IMR-90 (cell line): ENCODE data around the gene FBXL16. TPM values are rescaled to one million over a fixed set of nuclear protein-coding genes. Genes with fewer than 3 reads are reported as not detected.
"Not testable (repeated sequence)": the region's sequence is repeated elsewhere in the genome, so short reads cannot be mapped to it uniquely, and the experiment has no call there.

Source experiments
- ATAC-seq: fragments of 200-7000 bp; cut with Tn5 transposase; 2 replicates; pipeline ENCODE4 v1.9.1; 2020; ENCODE audit warnings: low read depth, mild to moderate bottlenecking, moderate library complexity
- BruUV-seq: library from RNA; stranded (reverse); fragments of 400-500 nt; replicated peaks from 2 replicates; lab custom pipeline; 2021; lab: Mats Ljungman, UMichigan
- CTCF ChIA-PET: fragments of 300-600 bp; formaldehyde crosslinking; extraction: SDS; loops from one replicate; lab custom pipeline; 2021; ENCODE audit warnings: antibody characterized with exemption; lab: Yijun Ruan, JAX
- POLR2A ChIA-PET: fragments of 300-600 bp; sonication (Branson Sonifier 250); formaldehyde crosslinking; loops from one replicate; lab custom pipeline; 2022; ENCODE audit warnings: antibody characterized with exemption; ENCODE audit not compliant: unreplicated experiment; lab: Charles Lee
- DNase-seq: peaks from one replicate; pipeline ENCODE4 v3.0.0; 2013
- H2AFZ ChIP-seq: replicated peaks from 2 replicates; pipeline ENCODE3; 2013; ENCODE audit warnings: low read length, mild to moderate bottlenecking; ENCODE audit not compliant: poor library complexity
- H2AK5ac ChIP-seq: 2 replicates; pipeline ENCODE4 v1.6.1; 2013; ENCODE audit warnings: low read depth, low read length, inconsistent platforms
- H2AK9ac ChIP-seq: replicated peaks from 2 replicates; pipeline ENCODE3; 2013; ENCODE audit warnings: mild to moderate bottlenecking, low read depth, low read length, moderate library complexity; ENCODE audit not compliant: poor library complexity
- H2BK120ac ChIP-seq: 2 replicates; pipeline ENCODE4 v1.6.1; 2013; ENCODE audit warnings: low read depth, low read length, inconsistent platforms
- H2BK15ac ChIP-seq: 3 replicates; pipeline ENCODE4 v1.6.1; 2013; ENCODE audit warnings: low read depth, low read length, inconsistent platforms
- H2BK20ac ChIP-seq: 2 replicates; pipeline ENCODE4 v1.6.1; 2013; ENCODE audit warnings: low read depth, mild to moderate bottlenecking, inconsistent platforms, low read length, moderate library complexity
- H2BK5ac ChIP-seq: 2 replicates; pipeline ENCODE4 v1.6.1; 2013; ENCODE audit warnings: mild to moderate bottlenecking, low read depth, low read length, inconsistent platforms; ENCODE audit not compliant: poor library complexity, severe bottlenecking
- H3K14ac ChIP-seq: replicated peaks from 2 replicates; pipeline ENCODE4 v1.6.1; 2013; ENCODE audit warnings: low read depth, low read length, inconsistent platforms
- H3K18ac ChIP-seq: 2 replicates; pipeline ENCODE4 v1.6.1; 2013; ENCODE audit warnings: low read depth, low read length, control low read depth
- H3K23ac ChIP-seq: 2 replicates; pipeline ENCODE4 v1.6.1; 2013; ENCODE audit warnings: low read depth, low read length, inconsistent platforms
- H3K27ac ChIP-seq: 2 replicates; pipeline ENCODE4 v1.5.1; 2013; ENCODE audit warnings: mild to moderate bottlenecking, control low read depth, low read length; ENCODE audit not compliant: insufficient read depth
- H3K27me3 ChIP-seq: 2 replicates; pipeline ENCODE4 v1.6.1; 2013; ENCODE audit warnings: low read length; ENCODE audit not compliant: control insufficient read depth, insufficient read depth
- H3K36me3 ChIP-seq: 2 replicates; pipeline ENCODE4 v1.6.1; 2013; ENCODE audit warnings: low read length, mixed read lengths; ENCODE audit not compliant: control insufficient read depth, insufficient read depth
- H3K4ac ChIP-seq: 2 replicates; pipeline ENCODE4 v1.6.1; 2013; ENCODE audit warnings: low read depth, low read length, inconsistent platforms
- H3K4me1 ChIP-seq: 2 replicates; pipeline ENCODE4 v1.6.1; 2013; ENCODE audit warnings: low read length, mixed read lengths; ENCODE audit not compliant: control insufficient read depth, insufficient read depth
- H3K4me2 ChIP-seq: 2 replicates; pipeline ENCODE4 v1.6.1; 2013; ENCODE audit warnings: low read depth, mild to moderate bottlenecking, control low read depth, low read length, moderate library complexity
- H3K4me3 ChIP-seq: 2 replicates; pipeline ENCODE4 v1.5.1; 2013; ENCODE audit warnings: low read depth, mild to moderate bottlenecking, control low read depth, low read length, moderate library complexity; ENCODE audit not compliant: insufficient read depth
- H3K56ac ChIP-seq: 2 replicates; pipeline ENCODE4 v1.6.1; 2013; ENCODE audit warnings: low read length, inconsistent platforms; ENCODE audit not compliant: insufficient read depth; ENCODE audit errors: extremely low read depth
- H3K79me1 ChIP-seq, 2 experiments: 2 replicates each; pipeline ENCODE4 v1.6.1; 2013; ENCODE audit warnings: low read length in 2 of 2, inconsistent platforms in 1 of 2, low read depth in 1 of 2
- H3K9ac ChIP-seq: 2 replicates; pipeline ENCODE4 v1.6.1; 2013; ENCODE audit warnings: low read depth, low read length, control low read depth
- H3K9me1 ChIP-seq: 2 replicates; pipeline ENCODE4 v1.6.1; 2013; ENCODE audit warnings: low read length, inconsistent platforms; ENCODE audit not compliant: insufficient read depth
- H3K9me3 ChIP-seq: 2 replicates; pipeline ENCODE4 v1.6.1; 2013; ENCODE audit warnings: low read length; ENCODE audit not compliant: control insufficient read depth, insufficient read depth
- H4K20me1 ChIP-seq: 2 replicates; pipeline ENCODE4 v1.6.1; 2013; ENCODE audit warnings: low read length, inconsistent platforms; ENCODE audit not compliant: insufficient read depth
- H4K5ac ChIP-seq: 2 replicates; pipeline ENCODE4 v1.6.1; 2013; ENCODE audit warnings: mild to moderate bottlenecking, low read depth, low read length, control low read depth
- H4K8ac ChIP-seq, 2 experiments: 2 replicates each; pipeline ENCODE4 v1.6.1; 2013; ENCODE audit warnings: low read depth in 2 of 2, low read length in 2 of 2, control low read depth in 1 of 2, inconsistent platforms in 1 of 2
- H4K91ac ChIP-seq: 2 replicates; pipeline ENCODE4 v1.6.1; 2013; ENCODE audit warnings: low read depth, low read length, inconsistent platforms; ENCODE audit not compliant: insufficient read depth
- CEBPB ChIP-seq: IDR thresholded peaks from 2 replicates; pipeline ENCODE4 v1.6.1; 2012; ENCODE audit warnings: low read depth, low read length, improper control_type of control experiment
- CTCF ChIP-seq: conservative IDR thresholded peaks from 2 replicates; pipeline ENCODE4 v1.5.1; 2012; ENCODE audit warnings: mild to moderate bottlenecking, low read depth, low read length, improper control_type of control experiment
- FOS ChIP-seq: fragments of 150-350 bp; IDR thresholded peaks from 2 replicates; pipeline ENCODE4 v1.6.1; 2016; ENCODE audit warnings: low read depth, low read length
- MAZ ChIP-seq: IDR thresholded peaks from 2 replicates; pipeline ENCODE4 v1.6.1; 2012; ENCODE audit warnings: low read depth, mild to moderate bottlenecking, low read length, improper control_type of control experiment, moderate library complexity, borderline replicate concordance
- RAD21 ChIP-seq: IDR thresholded peaks from 2 replicates; pipeline ENCODE4 v1.6.1; 2012; ENCODE audit warnings: low read length, improper control_type of control experiment
- SMC3 ChIP-seq: fragments of 150-350 bp; IDR thresholded peaks from 2 replicates; pipeline ENCODE4 v1.6.1; 2016; ENCODE audit warnings: low read depth, mild to moderate bottlenecking, antibody characterized with exemption, low read length, moderate library complexity
- WGBS, 2 experiments: methylation state at CpG; one replicate each; pipeline versions ENCODE4 v1.1.5 to v1.1.7; 2013; ENCODE audit warnings: missing lambda C conversion rate in 2 of 2; ENCODE audit not compliant: insufficient read length in 1 of 2; ENCODE audit errors: extremely low coverage in 2 of 2; 5-methylcytosine and 5-hydroxymethylcytosine counted together
- dilution Hi-C: fragments of 300-500 bp; cut with HindIII; formaldehyde crosslinking; loops from one replicate; pipeline ENCODE4 v1.14.3; 2018; ENCODE audit warnings: low sequenced_read_pairs; ENCODE audit not compliant: unreplicated experiment
- in situ Hi-C: fragments of 300-500 bp; cut with MboI; formaldehyde crosslinking; loops from 3 replicates; pipeline ENCODE4 v1.14.3; 2019; ENCODE audit warnings: low sequenced_read_pairs, inconsistent platforms, mixed read lengths
- intact Hi-C: fragments of 100-400 bp; cut with micrococcal nuclease; formaldehyde crosslinking; loops from 2 replicates; pipeline ENCODE4 v1.10.0; 2022
- polyA plus RNA-seq, 3 experiments: library from polyadenylated mRNA; depleted of rRNA; stranded (reverse); fragments of >200 nt; gene quantifications; 2 replicates each; pipeline ENCODE4 v1.2.3, GENCODE V29; 2012; ENCODE audit warnings: low replicate concordance in 1 of 3
- total RNA-seq: library from RNA; depleted of rRNA; stranded (reverse); fragments of >200 nt; gene quantifications from 2 replicates; pipeline ENCODE4 v1.2.3, GENCODE V29; 2012
- TF ChIP-seq, protein P1 (sequence below): fragments of 150-350 bp; IDR thresholded peaks from 2 replicates; pipeline ENCODE4 v1.6.1; 2017; ENCODE audit warnings: mild to moderate bottlenecking, antibody characterized with exemption, low read length, low read depth

Gene FBXL16
- total and polyA plus RNA-seq, 2 of the 4 experiments (the other 2 are of a cell fraction): 0.18 to 2.2 TPM

DNA sequence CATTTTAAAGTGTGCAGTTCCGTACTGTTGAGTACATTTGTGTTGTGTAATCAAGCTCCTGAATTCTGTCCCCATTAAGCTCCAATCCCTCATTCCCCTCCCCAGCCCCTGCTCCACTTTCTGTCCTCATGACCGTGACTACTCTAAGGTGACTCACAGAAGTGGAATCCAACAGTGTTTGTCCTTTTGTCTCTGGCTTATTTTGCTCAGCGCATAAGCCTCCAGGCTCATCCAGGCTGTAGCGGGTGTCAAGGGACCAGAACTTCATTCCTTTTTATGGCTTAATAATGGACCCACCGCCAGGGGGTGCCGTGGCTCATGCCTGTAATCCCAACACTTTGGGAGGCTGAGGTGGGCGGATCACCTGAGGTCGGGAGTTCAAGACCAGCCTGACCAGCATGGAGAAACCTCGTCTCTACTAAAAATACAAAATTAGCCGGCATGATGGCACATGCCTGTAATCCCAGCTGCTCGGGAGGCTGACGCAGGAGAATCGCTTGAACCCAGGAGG, 7.2 kb upstream of the FBXL16 start:
- H4K5ac ChIP-seq, H3K23ac ChIP-seq, H2BK20ac ChIP-seq, H3K9me1 ChIP-seq, H3K9me3 ChIP-seq, BruUV-seq, H3K4me3 ChIP-seq, POLR2A ChIA-PET, H3K27ac ChIP-seq, H3K27me3 ChIP-seq, H3K14ac ChIP-seq, dilution Hi-C loops, H3K4ac ChIP-seq, H3K9ac ChIP-seq, H2BK5ac ChIP-seq, H3K18ac ChIP-seq, H2AK5ac ChIP-seq, H4K8ac ChIP-seq, H2BK15ac ChIP-seq, H2BK120ac ChIP-seq, H3K36me3 ChIP-seq, H3K56ac ChIP-seq, H4K91ac ChIP-seq, H2AK9ac ChIP-seq, H3K4me2 ChIP-seq: not testable (repeated sequence)
- H3K4me1 ChIP-seq: peaks cover 14% of the 10 kb centered on the region; the same call in 1 of the 2 replicates
- peaks cover 17% of the 10 kb centered on the region for H4K20me1 ChIP-seq
- TF ChIP-seq RAD21 (peak; percentile 33; the same call in 1 of the 2 replicates), FOS (peak; percentile 71), MAZ (peak; percentile 52; the same call in 1 of the 2 replicates), CTCF (peak; percentile 55), CEBPB (peak; percentile 87), SMC3 (peak; percentile 40)
- TF ChIP-seq, protein P1, sequence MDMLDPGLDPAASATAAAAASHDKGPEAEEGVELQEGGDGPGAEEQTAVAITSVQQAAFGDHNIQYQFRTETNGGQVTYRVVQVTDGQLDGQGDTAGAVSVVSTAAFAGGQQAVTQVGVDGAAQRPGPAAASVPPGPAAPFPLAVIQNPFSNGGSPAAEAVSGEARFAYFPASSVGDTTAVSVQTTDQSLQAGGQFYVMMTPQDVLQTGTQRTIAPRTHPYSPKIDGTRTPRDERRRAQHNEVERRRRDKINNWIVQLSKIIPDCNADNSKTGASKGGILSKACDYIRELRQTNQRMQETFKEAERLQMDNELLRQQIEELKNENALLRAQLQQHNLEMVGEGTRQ: peak; percentile 37; the same call in 1 of the 2 replicates
- in situ Hi-C loops (loop anchor here (5.0 to 25.0 kb wide), 2 partner anchors 75 to 350 kb away; partner anchors contain the start of genes CHTF18, RPUSD1 and SSTR5), intact Hi-C loops (loop anchor here (2.0 to 5.0 kb wide), 3 partner anchors 76 to 342 kb away; partner anchors contain the start of genes CHTF18, RPUSD1 and SOX8)
- peak overlapping the region; percentile 19 for H2AFZ ChIP-seq
- DNase-seq (peak; percentile 96), ATAC-seq (peak; percentile 28)
- 65% methylated on average over 4 of the region's 13 CpGs; no CpG with 5 or more reads in 1 of the 2 experiments for WGBS, 2 experiments
- CTCF ChIA-PET: interaction anchor here (0.8 to 1.3 kb wide), 2 partner anchors 71 to 72 kb away, joined by 3 to 6 read pairs; no protein-coding TSS in a partner anchor
- peaks cover 0 to 12% of the 10 kb centered on the region in 2 experiments; a peak in 1 of 4 replicates for H3K79me1 ChIP-seq
